Body of pancreas (tissue), 4 donors: ENCODE data around the gene PATE4.

Experiments used
- CTCF ChIP-seq, 7 experiments: fragments of 450-650 bp in 4 of 7; fragments of 200-600 bp in 3 of 7; sonication (generic) in 3 of 7; IDR thresholded peaks; one replicate each; pipeline ENCODE4 v1.5.1; 2016 to 2019; ENCODE audit warnings: antibody characterized with exemption in 7 of 7
- POLR2A ChIP-seq, 3 donors: fragments of 450-650 bp; IDR thresholded peaks; one replicate each; pipeline ENCODE4 v1.6.1; 2016; ENCODE audit warnings: antibody characterized with exemption in 3 of 3, mild to moderate bottlenecking in 2 of 3

- TF ChIP-seq CTCF (IDR thresholded peaks at IDR 0.05): no peak
- no peak for TF ChIP-seq POLR2A (IDR thresholded peaks at IDR 0.05)
These were observed 45.3 kb upstream of the PATE4 start, which contains the start of gene PATE3 for GRCh38 chr11:125787827-125788226.
